SK-N-MC (cell line): ENCODE measurements around the gene VWA7.

Experiments used
- EZH2 ChIP-seq: fragments of 200-600 bp; sonication (generic); IDR thresholded peaks from one replicate; pipeline ENCODE4 v1.6.1; 2017; ENCODE audit warnings: antibody characterized with exemption
- FOXP2 ChIP-seq: optimal IDR thresholded peaks from 2 replicates; pipeline ENCODE3; 2011; ENCODE audit warnings: mild to moderate bottlenecking, moderate library complexity; ENCODE audit not compliant: insufficient read depth; ENCODE audit errors: extremely low read length, control extremely low read depth
- POLR2AphosphoS5 ChIP-seq: IDR thresholded peaks from 2 replicates; pipeline ENCODE4 v1.6.1; 2012; ENCODE audit warnings: mild to moderate bottlenecking, low read depth, low read length, borderline replicate concordance

- TF ChIP-seq POLR2AphosphoS5 (no peak), EZH2 (no peak), FOXP2 (no peak)
These were observed 11.0 kb downstream of the VWA7 start for GRCh38 chr6:31765910-31766794.
